Upper lobe of right lung (tissue), 1 donor: Measurements from ENCODE around the gene ITGAL. TPM values are rescaled to one million over a fixed set of nuclear protein-coding genes. Genes with fewer than 3 reads are reported as not detected.
"Not testable (repeated sequence)": the region's sequence is repeated elsewhere in the genome, so short reads cannot be mapped to it uniquely, and the experiment has no call there.

Source experiments
- ATAC-seq: fragments of 200-7000 bp; cut with Tn5 transposase; one replicate; pipeline ENCODE4 v1.9.1; 2020; ENCODE audit warnings: mild to moderate bottlenecking, moderate library complexity
- DNase-seq: peaks from one replicate; pipeline ENCODE4 v3.0.0-alpha.2; 2020
- H3K27ac ChIP-seq: fragments of 200-600 bp; one replicate; pipeline ENCODE4 v1.8.0; 2022
- H3K27me3 ChIP-seq: fragments of 200-600 bp; one replicate; pipeline ENCODE4 v1.8.0; 2022; ENCODE audit warnings: mild to moderate bottlenecking
- H3K36me3 ChIP-seq: fragments of 200-600 bp; one replicate; pipeline ENCODE4 v1.8.0; 2022
- H3K4me1 ChIP-seq: fragments of 200-600 bp; one replicate; pipeline ENCODE4 v1.8.0; 2022
- H3K4me3 ChIP-seq: fragments of 200-600 bp; one replicate; pipeline ENCODE4 v1.8.0; 2022; ENCODE audit warnings: mild to moderate bottlenecking
- H3K9me3 ChIP-seq: fragments of 200-600 bp; one replicate; pipeline ENCODE4 v1.8.0; 2022
- intact Hi-C: fragments of 100-400 bp; cut with DNase I; formaldehyde crosslinking; loops from one replicate; pipeline ENCODE4 v1.11.0; 2022
- total RNA-seq: library from RNA; stranded (reverse); fragmentation: NEBNext Ultra II Directional; extraction: Animal tissue kit (Norgen Biotek cat#: 25700); gene quantifications from one replicate; pipeline ENCODE4 v1.2.1, GENCODE V29; 2021
- TF ChIP-seq, protein P1 (sequence below): fragments of 200-600 bp; IDR thresholded peaks from one replicate; pipeline ENCODE4 v1.8.0; 2022; ENCODE audit warnings: antibody characterized with exemption
- donor health status: DM: no; HTN: yes; CAD: no; lungs with severe emphysema.

Gene ITGAL
- total RNA-seq, 1 donor from 2014 or later: 62.8 TPM

GRCh38 chr16:30539000-30539964 lies 66.7 kb downstream of the ITGAL start:
- ATAC-seq (no peak), DNase-seq (no peak)
- intact Hi-C loops: no loop called here
- H3K4me1 ChIP-seq: peaks cover 6% of the 10 kb centered on the region
- H3K9me3 ChIP-seq: no peaks in the 10 kb centered on the region
- H3K27ac ChIP-seq: no peak overlapping the region
- H3K4me3 ChIP-seq: no peak overlapping the region
- TF ChIP-seq, protein P1, sequence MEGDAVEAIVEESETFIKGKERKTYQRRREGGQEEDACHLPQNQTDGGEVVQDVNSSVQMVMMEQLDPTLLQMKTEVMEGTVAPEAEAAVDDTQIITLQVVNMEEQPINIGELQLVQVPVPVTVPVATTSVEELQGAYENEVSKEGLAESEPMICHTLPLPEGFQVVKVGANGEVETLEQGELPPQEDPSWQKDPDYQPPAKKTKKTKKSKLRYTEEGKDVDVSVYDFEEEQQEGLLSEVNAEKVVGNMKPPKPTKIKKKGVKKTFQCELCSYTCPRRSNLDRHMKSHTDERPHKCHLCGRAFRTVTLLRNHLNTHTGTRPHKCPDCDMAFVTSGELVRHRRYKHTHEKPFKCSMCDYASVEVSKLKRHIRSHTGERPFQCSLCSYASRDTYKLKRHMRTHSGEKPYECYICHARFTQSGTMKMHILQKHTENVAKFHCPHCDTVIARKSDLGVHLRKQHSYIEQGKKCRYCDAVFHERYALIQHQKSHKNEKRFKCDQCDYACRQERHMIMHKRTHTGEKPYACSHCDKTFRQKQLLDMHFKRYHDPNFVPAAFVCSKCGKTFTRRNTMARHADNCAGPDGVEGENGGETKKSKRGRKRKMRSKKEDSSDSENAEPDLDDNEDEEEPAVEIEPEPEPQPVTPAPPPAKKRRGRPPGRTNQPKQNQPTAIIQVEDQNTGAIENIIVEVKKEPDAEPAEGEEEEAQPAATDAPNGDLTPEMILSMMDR: no peak
- H3K27me3 ChIP-seq: no peaks in the 10 kb centered on the region
- no peaks in the 10 kb centered on the region for H3K36me3 ChIP-seq

GRCh38 chr16:30539986-30540526 lies 67.5 kb downstream of the ITGAL start:
- DNase-seq, H3K4me3 ChIP-seq, ATAC-seq, H3K27ac ChIP-seq, H3K27me3 ChIP-seq, H3K9me3 ChIP-seq, H3K36me3 ChIP-seq, intact Hi-C loops, H3K4me1 ChIP-seq: not testable (repeated sequence)

DNA sequence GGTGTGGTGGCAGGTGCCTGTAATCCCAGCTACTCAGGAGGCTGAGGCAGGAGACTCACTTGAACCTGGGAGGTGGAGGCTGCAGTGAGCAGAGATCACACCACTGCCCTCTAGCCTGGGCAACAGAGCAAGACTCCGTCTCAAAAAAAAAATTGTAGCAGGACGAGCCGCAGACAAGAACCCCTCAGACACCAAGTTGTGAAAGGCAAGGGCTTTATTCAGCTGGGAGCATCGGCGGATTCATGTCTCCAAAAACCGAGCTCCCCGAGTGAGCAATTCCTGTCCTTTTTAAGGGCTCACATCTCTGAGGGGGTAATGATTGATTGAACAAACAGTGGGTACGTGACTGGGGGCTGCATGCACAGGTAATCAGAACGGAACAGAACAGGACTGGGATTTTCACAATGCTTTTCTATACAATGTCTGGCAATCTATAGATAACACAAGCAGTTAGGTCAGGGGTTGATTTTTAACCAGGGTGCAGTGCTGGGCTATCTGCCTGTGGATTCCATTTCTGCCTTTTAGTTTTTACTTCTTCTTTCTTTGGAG lies 68.4 kb downstream of the ITGAL start:
- ATAC-seq, H3K4me1 ChIP-seq, H3K9me3 ChIP-seq, H3K4me3 ChIP-seq, H3K27ac ChIP-seq, intact Hi-C loops, H3K27me3 ChIP-seq, DNase-seq, H3K36me3 ChIP-seq: not testable (repeated sequence)

DNA sequence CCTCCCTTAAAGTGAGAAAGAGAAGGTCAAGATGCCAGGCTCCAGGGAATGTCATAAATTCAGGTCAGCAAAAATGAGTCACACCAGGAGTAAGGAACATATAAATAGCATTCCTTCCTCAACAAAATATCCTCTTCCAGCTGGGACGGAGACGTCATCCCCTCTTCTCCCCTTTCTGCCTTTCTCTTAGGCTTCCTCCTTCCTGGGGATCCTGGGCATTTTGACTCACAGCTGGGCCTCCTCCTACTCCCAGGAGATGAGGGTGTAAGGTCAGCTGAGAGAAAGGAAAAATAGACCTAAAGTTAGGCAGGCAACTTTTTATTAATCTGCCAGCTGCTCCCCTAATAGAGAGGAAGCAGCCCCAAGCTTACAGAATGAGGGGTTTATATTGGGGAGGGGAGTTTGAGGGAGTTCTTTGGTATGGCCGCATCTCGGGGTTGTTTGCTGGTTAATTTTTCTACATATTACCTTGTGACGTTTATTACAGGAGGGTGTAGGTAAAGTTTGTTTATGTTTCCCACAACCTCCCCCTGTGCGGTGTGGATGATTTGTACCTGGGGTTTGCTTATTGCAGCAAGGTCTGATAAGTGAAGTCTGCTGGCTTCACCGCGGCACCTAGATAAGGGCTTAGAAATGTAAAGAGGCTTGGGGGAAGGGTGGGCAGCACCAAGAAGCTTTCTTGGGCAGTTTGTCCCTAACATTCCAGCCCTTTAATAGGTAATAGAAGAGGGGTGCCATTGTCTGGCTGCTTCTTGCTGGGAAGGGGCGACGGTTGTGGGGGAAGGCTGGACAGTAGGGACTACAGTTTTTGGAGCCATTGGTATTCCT lies 69.2 kb downstream of the ITGAL start:
- Histone ChIP-seq H3K9me3 (no peaks in the 10 kb centered on the region), H3K4me1 (no peaks in the 10 kb centered on the region), H3K27me3 (no peaks in the 10 kb centered on the region), H3K27ac (no peak overlapping the region), H3K4me3 (no peak overlapping the region), H3K36me3 (no peaks in the 10 kb centered on the region)
- DNase-seq (no peak), ATAC-seq (no peak)
- TF ChIP-seq, protein P1: no peak
- intact Hi-C loops: no loop called here

GRCh38 chr16:30543067-30543466 lies 70.5 kb downstream of the ITGAL start:
- ATAC-seq: no peak
- Histone ChIP-seq H3K4me1 (no peaks in the 10 kb centered on the region), H3K27me3 (no peaks in the 10 kb centered on the region), H3K27ac (no peak overlapping the region), H3K9me3 (no peaks in the 10 kb centered on the region), H3K36me3 (no peaks in the 10 kb centered on the region), H3K4me3 (no peak overlapping the region)
- intact Hi-C loops: no loop called here
- TF ChIP-seq, protein P1: no peak
- no peak for DNase-seq

DNA sequence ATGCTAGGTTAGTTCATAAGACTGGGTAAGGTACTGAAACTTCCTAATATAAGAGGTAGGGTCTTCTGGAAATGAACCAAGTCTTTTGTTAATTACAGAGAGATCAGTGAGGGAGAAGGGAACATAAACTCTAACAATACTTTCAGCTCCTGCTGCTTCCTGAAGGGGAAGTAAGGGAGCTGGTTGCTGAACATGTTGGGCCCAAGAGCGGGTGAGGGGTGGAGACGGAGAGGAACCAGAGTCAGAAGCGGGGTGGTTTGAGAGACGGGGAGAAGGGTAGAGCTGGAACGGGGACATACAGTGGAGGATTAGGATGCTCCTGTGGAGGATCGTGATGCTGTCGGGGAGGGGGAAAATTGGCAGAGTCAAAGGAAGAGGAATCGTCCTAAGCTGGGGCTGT lies 73.6 kb downstream of the ITGAL start:
- Histone ChIP-seq H3K9me3 (no peaks in the 10 kb centered on the region), H3K4me3 (no peak overlapping the region), H3K27ac (no peak overlapping the region), H3K4me1 (no peaks in the 10 kb centered on the region), H3K36me3 (no peaks in the 10 kb centered on the region), H3K27me3 (no peaks in the 10 kb centered on the region)
- DNase-seq (no peak), ATAC-seq (peak; percentile 64)
- TF ChIP-seq, protein P1: no peak
- intact Hi-C loops: no loop called here
